Lung (tissue), 12 donors: Measurements from ENCODE around the gene LYST. TPM values are rescaled to one million over a fixed set of nuclear protein-coding genes. Genes with fewer than 3 reads are reported as not detected.

ENCODE experiments used
- ATAC-seq: fragments of 200-7000 bp; cut with Tn5 transposase; one replicate; pipeline ENCODE4 v1.9.1; 2020; ENCODE audit warnings: moderate number of reproducible peaks; ENCODE audit not compliant: insufficient read depth, low FRiP score
- DNase-seq, 3 donors: peaks; one replicate each; pipeline ENCODE4 v3.0.0-alpha.2; 2013 to 2017
- H3K27ac ChIP-seq, 2 donors: one replicate each; pipeline ENCODE4 v1.5.1; 2013; ENCODE audit warnings: mild to moderate bottlenecking in 2 of 2, moderate library complexity in 2 of 2, control low read depth in 1 of 2, inconsistent platforms in 1 of 2, low read depth in 1 of 2, low read length in 1 of 2
- H3K27me3 ChIP-seq, 3 donors: one replicate each; pipeline ENCODE4 v1.5.1; 2013; ENCODE audit warnings: low read length in 2 of 3; ENCODE audit not compliant: control insufficient read depth in 3 of 3, insufficient read depth in 3 of 3
- H3K36me3 ChIP-seq, 4 donors: one replicate each; pipeline ENCODE4 v1.5.1; 2013; ENCODE audit warnings: low read length in 4 of 4, mild to moderate bottlenecking in 1 of 4, moderate library complexity in 1 of 4; ENCODE audit not compliant: control insufficient read depth in 4 of 4, insufficient read depth in 4 of 4
- H3K4me1 ChIP-seq, 5 donors: one replicate each; pipeline ENCODE4 v1.5.1; 2013; ENCODE audit warnings: low read length in 5 of 5, mild to moderate bottlenecking in 2 of 5, moderate library complexity in 1 of 5; ENCODE audit not compliant: control insufficient read depth in 5 of 5, insufficient read depth in 5 of 5
- H3K4me3 ChIP-seq: one replicate; pipeline ENCODE4 v1.5.1; 2013; ENCODE audit warnings: mild to moderate bottlenecking, control low read depth, moderate library complexity
- H3K9ac ChIP-seq, 2 donors: one replicate each; pipeline ENCODE4 v1.5.1; 2013; ENCODE audit warnings: low read length in 2 of 2, control low read depth in 1 of 2; ENCODE audit not compliant: insufficient read depth in 1 of 2
- H3K9me3 ChIP-seq, 4 donors: one replicate each; pipeline ENCODE4 v1.5.1; 2013; ENCODE audit warnings: low read length in 3 of 4, mild to moderate bottlenecking in 1 of 4, moderate library complexity in 1 of 4; ENCODE audit not compliant: control insufficient read depth in 4 of 4, insufficient read depth in 3 of 4
- CTCF ChIP-seq: IDR thresholded peaks from 2 replicates; pipeline ENCODE4 v1.5.1; 2012; ENCODE audit warnings: mild to moderate bottlenecking; ENCODE audit errors: control extremely low read depth, extremely low read depth
- WGBS, 2 donors: extraction: QIAGEN DNeasy Blood & Tissue Kit; methylation state at CpG; one replicate each; pipeline ENCODE4 v1.1.7; 2013; 5-methylcytosine and 5-hydroxymethylcytosine counted together
- polyA plus RNA-seq, 2 donors: library from polyadenylated mRNA; stranded (reverse); fragments of 200-250 nt; gene quantifications; one replicate each; pipeline ENCODE4 v1.2.1, GENCODE V29; 2013
- total RNA-seq, 2 donors: library from RNA; depleted of rRNA in 1 of 2; stranded (reverse); fragments of >200 nt in 1 of 2; gene quantifications; one replicate each; pipeline ENCODE4 v1.2.1, GENCODE V29; 2014 to 2021
- donor health status: control.
- donor health status: control.
- donor health status: Bipolar disorder and iron deficiency.
- donor health status: healthy.
- donor health status: DM: yes; HTN: yes; CAD: no.

LYST gene
- total and polyA plus RNA-seq, 4 donors: 9.8 to 82.7 (median 31.7) TPM

GRCh38 chr1:235688096-235688495 lies 178.6 kb downstream of the LYST start:
- no peaks in the 10 kb centered on the region for H3K4me1 ChIP-seq
- H3K27me3 ChIP-seq: no peaks in the 10 kb centered on the region
- WGBS, 2 donors: 93 to 94% methylated on average over 3 of the region's 3 CpGs
- H3K4me3 ChIP-seq: no peak overlapping the region
- H3K36me3 ChIP-seq: peaks cover 7 to 26% (median 8%) of the 10 kb centered on the region in 4 donors
- H3K9me3 ChIP-seq: no peaks in the 10 kb centered on the region
- DNase-seq (peak in 1 of 3 donors; percentile 9), ATAC-seq (no peak)
- H3K9ac ChIP-seq: no peak overlapping the region
- TF ChIP-seq CTCF: no peak
- no peak overlapping the region for H3K27ac ChIP-seq

GRCh38 chr1:235683653-235684052 lies 183.1 kb downstream of the LYST start:
- Histone ChIP-seq H3K4me3 (no peak overlapping the region), H3K27me3 (no peaks in the 10 kb centered on the region), H3K36me3 (peaks cover 3 to 20% (median 3%) of the 10 kb centered on the region in 4 donors), H3K27ac (no peak overlapping the region), H3K4me1 (no peaks in the 10 kb centered on the region), H3K9ac (no peak overlapping the region), H3K9me3 (no peaks in the 10 kb centered on the region)
- TF ChIP-seq CTCF: no peak
- DNase-seq: no peak
- 95 to 100% methylated on average over 1 of the region's 1 CpG for WGBS, 2 donors
- no peak for ATAC-seq

- DNase-seq (no peak), ATAC-seq (no peak)
- Histone ChIP-seq H3K4me1 (no peaks in the 10 kb centered on the region), H3K4me3 (no peak overlapping the region), H3K27me3 (no peaks in the 10 kb centered on the region), H3K27ac (no peak overlapping the region), H3K9me3 (no peaks in the 10 kb centered on the region), H3K9ac (no peak overlapping the region), H3K36me3 (peaks cover 0 to 19% (median 2%) of the 10 kb centered on the region in 4 donors)
- TF ChIP-seq CTCF: no peak
- 96 to 99% methylated on average over 3 of the region's 3 CpGs for WGBS, 2 donors
Measured at GRCh38 chr1:235682216-235682615, 184.5 kb downstream of the LYST start.

- DNase-seq: no peak
- Histone ChIP-seq H3K36me3 (peaks cover 3 to 18% (median 12%) of the 10 kb centered on the region in 4 donors), H3K9me3 (peaks cover 0 to 5% (median 1%) of the 10 kb centered on the region in 4 donors), H3K27me3 (no peaks in the 10 kb centered on the region), H3K4me3 (no peak overlapping the region), H3K4me1 (no peaks in the 10 kb centered on the region), H3K27ac (no peak overlapping the region), H3K9ac (no peak overlapping the region)
- no peak for ATAC-seq
- no peak for TF ChIP-seq CTCF
- 91 to 96% methylated on average over 3 of the region's 3 CpGs for WGBS, 2 donors
Measured at GRCh38 chr1:235679644-235680043, 187.1 kb downstream of the LYST start.
